ENCODE data around the gene TOMM20L.
A peak's percentile ranks its signal among the peaks of the same experiment; 100 is the strongest.
"Not testable (repeated sequence)": the region's sequence is repeated elsewhere in the genome, so short reads cannot be mapped to it uniquely, and the experiment has no call there.

Gene TOMM20L

GRCh38 chr14:58398895-58399294, 3.2 kb downstream of the TOMM20L start:
- no peaks in the 10 kb centered on the region for H3K9me3 ChIP-seq (ENCODE audit: control insufficient read depth, insufficient read depth, low read length)
- no peak overlapping the region for H3K9ac ChIP-seq (ENCODE audit: low read depth, low read length)
- H3K4me1 ChIP-seq (ENCODE audit: insufficient read depth, low read length) = peaks cover 7% of the 10 kb centered on the region; the same call in 1 of the 2 replicates
- no peaks in the 10 kb centered on the region for H3K36me3 ChIP-seq (ENCODE audit: insufficient read depth, low read length)

- no peaks in the 10 kb centered on the region for H3K9me3 ChIP-seq (ENCODE audit: control insufficient read depth, insufficient read depth, low read length)
- H3K9ac ChIP-seq (ENCODE audit: low read depth, low read length) = no peak overlapping the region
- H3K36me3 ChIP-seq (ENCODE audit: insufficient read depth, low read length) = no peaks in the 10 kb centered on the region
- peaks cover 7% of the 10 kb centered on the region; the same call in 1 of the 2 replicates for H3K4me1 ChIP-seq (ENCODE audit: insufficient read depth, low read length)
These were observed 5.9 kb downstream of the TOMM20L start for GRCh38 chr14:58401587-58401986.

GRCh38 chr14:58408681-58409215, 13.0 kb downstream of the TOMM20L start:
- peaks cover 10% of the 10 kb centered on the region; the same call in 1 of the 2 replicates for H3K36me3 ChIP-seq (ENCODE audit: insufficient read depth, low read length)
- H3K4me1 ChIP-seq (ENCODE audit: insufficient read depth, low read length) = no peaks in the 10 kb centered on the region
- H3K9me3 ChIP-seq (ENCODE audit: control insufficient read depth, insufficient read depth, low read length) = no peaks in the 10 kb centered on the region
- no peak overlapping the region for H3K9ac ChIP-seq (ENCODE audit: low read depth, low read length)

DNA sequence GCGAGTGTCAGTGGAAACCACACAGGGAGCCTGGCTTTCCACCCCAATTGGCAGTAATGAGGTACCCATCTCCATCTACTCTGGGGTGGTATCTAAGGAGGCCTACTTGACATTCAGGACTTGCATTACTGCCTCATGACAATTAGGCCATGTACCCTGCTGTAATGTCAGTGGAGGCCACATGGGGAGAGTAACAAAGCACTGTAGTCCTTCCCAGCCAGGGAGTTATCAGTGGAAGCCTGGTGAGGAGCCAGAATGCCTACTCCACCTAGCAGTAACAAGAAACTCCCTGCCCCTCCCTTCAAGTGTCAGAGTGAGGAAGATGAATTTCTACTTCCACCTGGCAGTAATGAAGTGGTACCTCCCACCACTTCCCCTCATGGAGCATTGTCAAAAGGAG, 19.1 kb downstream of the TOMM20L start:
- peaks cover 13% of the 10 kb centered on the region for H3K36me3 ChIP-seq (ENCODE audit: insufficient read depth, low read length)

DNA sequence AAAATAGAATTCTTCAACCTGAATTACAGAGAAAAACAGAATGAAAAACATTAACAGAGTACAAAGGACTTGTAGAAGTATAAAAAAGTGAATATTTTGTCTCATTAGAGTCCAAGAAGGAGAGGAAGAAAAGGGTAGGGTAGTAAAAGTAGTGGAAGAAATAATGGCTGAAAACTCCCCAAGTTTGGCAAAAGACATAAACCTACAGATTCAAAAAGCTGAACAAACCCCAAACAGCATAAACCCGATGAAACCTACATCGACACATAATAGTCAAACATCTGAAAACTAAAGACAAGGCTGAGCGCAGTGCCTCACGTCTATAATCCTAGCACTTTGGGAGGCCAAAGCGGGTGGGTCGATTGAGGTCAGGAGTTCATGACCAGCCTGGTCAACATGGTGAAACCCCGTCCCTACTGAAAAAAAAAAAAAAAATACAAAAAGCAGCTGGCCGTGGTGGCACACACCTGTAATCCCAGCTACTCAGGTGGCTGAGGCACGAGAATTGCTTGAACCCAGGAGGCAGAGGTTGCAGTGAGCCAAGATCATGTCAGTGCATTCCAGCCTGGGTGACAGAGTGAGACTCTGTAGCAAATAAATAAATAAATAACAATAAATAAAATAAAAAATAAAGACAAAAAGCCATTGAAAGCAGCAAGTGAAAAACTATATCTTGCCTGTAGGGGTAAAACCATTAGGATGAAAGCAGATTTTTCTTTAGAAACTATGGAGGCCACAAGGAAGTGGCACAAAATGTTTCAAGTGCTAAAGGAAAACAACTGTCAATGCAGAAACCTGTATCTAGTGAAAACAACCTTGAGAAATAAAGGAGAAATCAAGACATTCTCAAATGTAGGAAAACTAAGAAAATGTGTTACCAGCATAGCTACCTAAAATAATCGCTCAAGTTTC, 20.2 kb downstream of the TOMM20L start:
- peaks cover 6% of the 10 kb centered on the region; the same call in 1 of the 2 replicates for H3K36me3 ChIP-seq (ENCODE audit: insufficient read depth, low read length)
- H3K9me3 ChIP-seq (ENCODE audit: control insufficient read depth, insufficient read depth, low read length) = peaks cover 3% of the 10 kb centered on the region; the same call in 1 of the 2 replicates
- no peak overlapping the region for H3K9ac ChIP-seq (ENCODE audit: low read depth, low read length)
- no peaks in the 10 kb centered on the region for H3K4me1 ChIP-seq (ENCODE audit: insufficient read depth, low read length)

More for the DNA sequence above, 19.1 kb downstream of the TOMM20L start:
- no peak overlapping the region for H3K9ac ChIP-seq (ENCODE audit: low read depth, low read length)
- no peaks in the 10 kb centered on the region for H3K4me1 ChIP-seq (ENCODE audit: insufficient read depth, low read length)
- peaks cover 3% of the 10 kb centered on the region; the same call in 1 of the 2 replicates for H3K9me3 ChIP-seq (ENCODE audit: control insufficient read depth, insufficient read depth, low read length)

DNA sequence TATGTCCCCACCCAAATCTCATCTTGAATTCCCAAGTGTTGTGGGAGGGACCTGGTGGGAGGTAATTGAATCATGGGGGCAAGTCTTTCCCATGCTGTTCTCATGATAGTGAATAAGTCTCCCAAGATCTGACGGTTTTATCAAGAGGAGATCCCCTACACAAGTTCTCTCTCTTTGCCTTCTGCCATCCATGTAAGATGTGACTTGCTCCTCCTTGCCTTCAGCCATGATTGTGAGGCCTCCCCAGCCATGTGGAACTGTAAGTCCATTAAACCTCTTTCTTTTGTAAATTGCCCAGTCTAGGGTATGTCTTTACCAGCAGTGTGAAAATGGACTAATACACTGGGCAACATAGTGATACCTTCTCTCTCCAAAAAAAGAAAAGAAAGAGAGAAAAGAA, 21.2 kb downstream of the TOMM20L start:
- not testable (repeated sequence) for H3K9me3 ChIP-seq (ENCODE audit: control insufficient read depth, insufficient read depth, low read length); H3K9ac ChIP-seq (ENCODE audit: low read depth, low read length); H3K4me1 ChIP-seq (ENCODE audit: insufficient read depth, low read length)
- peaks cover 10% of the 10 kb centered on the region for H3K36me3 ChIP-seq (ENCODE audit: insufficient read depth, low read length)

- Histone ChIP-seq H3K9me3 (ENCODE audit: control insufficient read depth, insufficient read depth, low read length) (no peaks in the 10 kb centered on the region), H3K4me1 (ENCODE audit: insufficient read depth, low read length) (peaks cover 4% of the 10 kb centered on the region; the same call in 1 of the 2 replicates), H3K9ac (ENCODE audit: low read depth, low read length) (peak overlapping the region; percentile 91), H3K36me3 (ENCODE audit: insufficient read depth, low read length) (peaks cover 7% of the 10 kb centered on the region; the same call in 1 of the 2 replicates)
These were observed 31.0 kb downstream of the TOMM20L start for GRCh38 chr14:58426670-58427280.

DNA sequence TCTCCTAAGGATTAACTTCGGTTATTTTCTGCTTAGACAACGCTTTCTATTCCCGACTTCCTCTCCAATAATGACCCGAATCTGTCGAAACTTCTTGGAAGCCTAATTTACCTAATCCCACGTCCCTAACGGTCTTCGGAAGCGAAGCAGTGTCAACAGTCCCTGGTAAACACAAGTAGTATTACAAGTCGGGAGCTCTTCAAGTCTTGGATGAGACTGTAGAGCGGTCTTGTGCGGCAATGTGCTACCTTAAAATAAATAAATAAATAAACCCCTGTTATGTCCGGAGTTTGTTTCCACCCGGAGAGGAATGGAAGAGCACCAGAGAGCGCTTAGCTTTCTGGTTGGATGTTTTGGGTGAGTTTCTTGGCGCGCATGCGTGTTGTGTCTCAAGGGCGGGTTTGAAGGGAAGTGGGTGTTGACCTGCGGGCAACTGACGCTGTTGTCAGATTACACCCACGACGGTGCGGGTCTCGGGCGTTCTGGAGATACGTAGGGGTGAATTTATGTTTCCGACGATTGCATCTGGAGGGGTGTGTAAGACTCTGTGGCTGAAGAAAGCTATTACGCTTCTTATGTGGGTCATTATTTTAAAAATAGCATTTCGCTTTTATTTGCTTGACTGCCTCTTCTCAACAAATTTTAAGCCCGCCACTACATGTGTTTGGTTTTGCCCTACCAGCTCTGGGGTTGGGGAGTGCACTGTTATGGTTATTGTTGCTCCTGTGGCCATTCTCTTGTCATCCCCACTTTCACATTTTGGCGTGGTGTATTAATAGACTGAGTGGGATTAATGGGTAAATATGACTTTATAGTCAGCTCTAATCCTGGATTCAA, 31.8 kb downstream of the TOMM20L start, which contains the start of the genes KIAA0586 and TIMM9:
Gene KIAA0586, plus strand, starts transcription at position 439 of the 837 bp plus-strand sequence. CDS start 546 bp downstream, outside the sequence.
Gene TIMM9, minus strand, starts transcription at position 251 of the 837 bp plus-strand sequence. CDS start 15,586 bp downstream, outside the sequence.
- Histone ChIP-seq H3K36me3 (ENCODE audit: insufficient read depth, low read length) (peaks cover 5% of the 10 kb centered on the region; the same call in 1 of the 2 replicates), H3K4me1 (ENCODE audit: insufficient read depth, low read length) (peaks cover 4% of the 10 kb centered on the region; the same call in 1 of the 2 replicates), H3K9ac (ENCODE audit: low read depth, low read length) (peak within 1 kb of the TSS; percentile 91), H3K9me3 (ENCODE audit: control insufficient read depth, insufficient read depth, low read length) (no peaks in the 10 kb centered on the region)

- no peaks in the 10 kb centered on the region for H3K9me3 ChIP-seq (ENCODE audit: control insufficient read depth, insufficient read depth, low read length)
- peaks cover 5% of the 10 kb centered on the region; the same call in 1 of the 2 replicates for H3K36me3 ChIP-seq (ENCODE audit: insufficient read depth, low read length)
- H3K4me1 ChIP-seq (ENCODE audit: insufficient read depth, low read length) = peaks cover 4% of the 10 kb centered on the region; the same call in 1 of the 2 replicates
- peak overlapping the region; percentile 91 for H3K9ac ChIP-seq (ENCODE audit: low read depth, low read length)
These were observed 32.5 kb downstream of the TOMM20L start for GRCh38 chr14:58428118-58428683.

- Histone ChIP-seq H3K9ac (ENCODE audit: low read depth, low read length) (no peak overlapping the region), H3K9me3 (ENCODE audit: control insufficient read depth, insufficient read depth, low read length) (no peaks in the 10 kb centered on the region), H3K36me3 (ENCODE audit: insufficient read depth, low read length) (no peaks in the 10 kb centered on the region)
These were observed 34.4 kb downstream of the TOMM20L start for GRCh38 chr14:58430156-58430555.

GRCh38 chr14:58439476-58439875, 43.7 kb downstream of the TOMM20L start:
- no peaks in the 10 kb centered on the region for H3K9me3 ChIP-seq (ENCODE audit: control insufficient read depth, insufficient read depth, low read length)
- no peaks in the 10 kb centered on the region; the same call in 1 of the 2 replicates for H3K36me3 ChIP-seq (ENCODE audit: insufficient read depth, low read length)
- H3K4me1 ChIP-seq (ENCODE audit: insufficient read depth, low read length) = no peaks in the 10 kb centered on the region
- H3K9ac ChIP-seq (ENCODE audit: low read depth, low read length) = no peak overlapping the region

More at GRCh38 chr14:58430156-58430555, 34.4 kb downstream of the TOMM20L start:
- peaks cover 4% of the 10 kb centered on the region; the same call in 1 of the 2 replicates for H3K4me1 ChIP-seq (ENCODE audit: insufficient read depth, low read length)

DNA sequence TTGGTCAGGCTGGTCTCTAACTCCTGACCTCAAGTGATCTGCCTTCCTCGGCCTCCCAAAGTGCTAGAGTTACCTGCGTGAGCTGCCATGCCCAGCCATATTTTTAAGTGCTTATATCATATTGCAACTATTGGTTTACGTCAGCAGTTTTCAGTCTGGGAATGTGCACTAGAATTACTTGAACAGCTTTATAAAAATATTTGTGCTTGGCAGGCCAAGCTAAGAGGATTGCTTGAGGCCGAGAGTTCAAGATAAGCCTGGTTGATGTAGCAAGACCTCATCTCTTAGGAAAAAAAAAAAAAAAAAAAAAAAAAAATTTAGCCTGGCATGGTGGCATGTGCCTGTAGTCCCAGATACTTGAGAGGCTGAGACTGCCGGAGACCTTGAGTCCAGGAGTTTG, 48.9 kb downstream of the TOMM20L start:
- H3K9ac ChIP-seq (ENCODE audit: low read depth, low read length) = no peak overlapping the region
- H3K4me1 ChIP-seq (ENCODE audit: insufficient read depth, low read length) = no peaks in the 10 kb centered on the region
- no peaks in the 10 kb centered on the region; the same call in 1 of the 2 replicates for H3K36me3 ChIP-seq (ENCODE audit: insufficient read depth, low read length)
- H3K9me3 ChIP-seq (ENCODE audit: control insufficient read depth, insufficient read depth, low read length) = no peaks in the 10 kb centered on the region

- H3K9ac ChIP-seq (ENCODE audit: low read depth, low read length) = no peak overlapping the region; the same call in 1 of the 2 replicates
- H3K36me3 ChIP-seq (ENCODE audit: insufficient read depth, low read length) = peaks cover 3% of the 10 kb centered on the region; the same call in 1 of the 2 replicates
- peaks cover 8% of the 10 kb centered on the region for H3K4me1 ChIP-seq (ENCODE audit: insufficient read depth, low read length)
- H3K9me3 ChIP-seq (ENCODE audit: control insufficient read depth, insufficient read depth, low read length) = no peaks in the 10 kb centered on the region
These were observed 60.0 kb downstream of the TOMM20L start for GRCh38 chr14:58455593-58456265.

All from ES-I3 (cell line).